ENCODE data around the gene UBE2E2.

- TF ChIP-seq, protein P1, sequence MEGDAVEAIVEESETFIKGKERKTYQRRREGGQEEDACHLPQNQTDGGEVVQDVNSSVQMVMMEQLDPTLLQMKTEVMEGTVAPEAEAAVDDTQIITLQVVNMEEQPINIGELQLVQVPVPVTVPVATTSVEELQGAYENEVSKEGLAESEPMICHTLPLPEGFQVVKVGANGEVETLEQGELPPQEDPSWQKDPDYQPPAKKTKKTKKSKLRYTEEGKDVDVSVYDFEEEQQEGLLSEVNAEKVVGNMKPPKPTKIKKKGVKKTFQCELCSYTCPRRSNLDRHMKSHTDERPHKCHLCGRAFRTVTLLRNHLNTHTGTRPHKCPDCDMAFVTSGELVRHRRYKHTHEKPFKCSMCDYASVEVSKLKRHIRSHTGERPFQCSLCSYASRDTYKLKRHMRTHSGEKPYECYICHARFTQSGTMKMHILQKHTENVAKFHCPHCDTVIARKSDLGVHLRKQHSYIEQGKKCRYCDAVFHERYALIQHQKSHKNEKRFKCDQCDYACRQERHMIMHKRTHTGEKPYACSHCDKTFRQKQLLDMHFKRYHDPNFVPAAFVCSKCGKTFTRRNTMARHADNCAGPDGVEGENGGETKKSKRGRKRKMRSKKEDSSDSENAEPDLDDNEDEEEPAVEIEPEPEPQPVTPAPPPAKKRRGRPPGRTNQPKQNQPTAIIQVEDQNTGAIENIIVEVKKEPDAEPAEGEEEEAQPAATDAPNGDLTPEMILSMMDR (conservative IDR thresholded peaks at IDR 0.05 in 1 of 2, IDR thresholded peaks at IDR 0.05 in 1 of 2; ENCODE audit: extremely low read depth in 1 of 2, insufficient read depth in 1 of 2, low read depth in 1 of 2, low read length in 2 of 2), result no peak
- no peak for TF ChIP-seq EZH2 (IDR thresholded peaks at IDR 0.05; ENCODE audit: borderline replicate concordance, low read length)
Observed at GRCh38 chr3:23312866-23313265, 109.7 kb downstream of the UBE2E2 start.
